ENCODE measurements around the gene CD93.

Gene CD93

DNA sequence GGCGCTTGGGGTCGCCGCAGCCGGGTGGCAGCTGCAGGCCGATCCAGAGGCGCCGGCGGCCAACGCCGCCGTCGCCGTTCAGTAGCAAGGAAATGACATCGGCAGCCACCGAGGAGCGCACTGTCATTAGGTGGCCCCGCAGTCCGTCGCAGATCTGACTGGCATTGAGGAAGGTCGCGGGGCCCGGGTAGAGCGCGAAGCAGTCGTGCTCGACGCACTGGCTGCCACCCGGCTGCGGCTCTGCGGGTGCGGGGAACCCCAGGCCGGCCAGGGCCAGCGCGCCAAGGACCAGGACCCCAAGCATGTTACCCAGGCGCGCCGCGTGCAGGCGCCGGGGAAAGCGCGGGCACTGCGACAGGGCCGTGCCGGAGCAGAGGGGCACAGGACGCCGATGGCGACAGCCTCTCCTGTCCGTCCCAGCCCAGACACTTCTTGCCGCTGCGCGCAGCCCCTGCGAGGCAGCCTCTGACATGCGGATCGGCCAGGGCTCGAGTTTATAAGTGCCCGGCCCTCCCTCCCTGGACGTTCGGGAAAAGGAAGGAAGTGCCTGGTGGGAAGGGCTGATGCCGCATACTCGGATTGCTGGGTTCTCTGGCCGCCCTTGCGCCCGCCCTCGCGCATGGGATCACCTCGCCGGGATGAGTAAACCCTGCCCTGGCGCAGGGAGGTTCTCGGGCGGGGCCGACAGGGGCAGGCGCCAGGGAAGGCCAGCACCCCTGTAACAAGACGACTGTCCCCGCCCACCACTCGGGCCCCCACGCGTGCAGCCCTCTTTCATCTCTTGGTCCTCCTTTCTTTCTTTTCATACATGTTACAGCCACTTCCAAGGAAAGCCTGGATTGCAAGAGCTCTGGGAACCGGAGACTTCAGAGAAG is 36.7 kb downstream of the CD93 start, which contains the start of gene THBD:
Gene THBD, minus strand, starts transcription at position 472 of the 875 bp plus-strand sequence. Its CDS starts 168 bp downstream, at position 304.
- Histone ChIP-seq H3K18ac (ENCODE audit: low read length) (no peak within 1 kb of the TSS), H3K4me2 (ENCODE audit: low read length) (peak within 1 kb of the TSS; percentile 45), H2BK15ac (replicated peaks; ENCODE audit: low read depth) (no peak within 1 kb of the TSS), H3K4me1 (ENCODE audit: control insufficient read depth, low read depth, low read length) (peaks cover 4% of the 10 kb centered on the region), H3K56ac (ENCODE audit: low read length) (peak within 1 kb of the TSS; percentile 77), H3K9ac (ENCODE audit: low read length) (peak within 1 kb of the TSS; percentile 53), H3K27me3 (ENCODE audit: insufficient read depth, low read length, poor library complexity) (peaks cover 10% of the 10 kb centered on the region), H4K5ac (ENCODE audit: low read length) (no peak within 1 kb of the TSS), H3K79me1 (ENCODE audit: low read length) (no peaks in the 10 kb centered on the region), H3K4ac (ENCODE audit: low read depth, low read length) (no peak within 1 kb of the TSS), H2AK5ac (ENCODE audit: low read length) (no peak within 1 kb of the TSS), H3K4me3 (ENCODE audit: low read length) (no peak within 1 kb of the TSS), H4K8ac (ENCODE audit: low read depth, low read length) (no peak within 1 kb of the TSS), H2BK120ac (ENCODE audit: low read depth, low read length) (no peak within 1 kb of the TSS), H3K79me2 (ENCODE audit: control insufficient read depth, insufficient read depth, low read length) (no peaks in the 10 kb centered on the region), H3K27ac (ENCODE audit: low read depth, low read length) (no peak within 1 kb of the TSS), H2BK5ac (ENCODE audit: low read length) (no peak within 1 kb of the TSS), H3K36me3 (ENCODE audit: control insufficient read depth, insufficient read depth, low read length) (no peaks in the 10 kb centered on the region), H3K23ac (ENCODE audit: low read length) (no peak within 1 kb of the TSS)
- WGBS (ENCODE audit: extremely low coverage, insufficient coverage, low lambda C conversion rate) = no CpG with 5 or more reads among the region's 79 CpGs
- peak; percentile 57 for DNase-seq

GRCh38 chr20:23048283-23049200 is 37.6 kb downstream of the CD93 start:
- no peak overlapping the region for H3K4ac ChIP-seq (ENCODE audit: low read depth, low read length)

GRCh38 chr20:23047738-23048214 is 38.3 kb downstream of the CD93 start:
- peak; percentile 43 for DNase-seq
- no peak overlapping the region for H3K4me2 ChIP-seq (ENCODE audit: low read length)
- no peak overlapping the region for H3K18ac ChIP-seq (ENCODE audit: low read length)
- H3K23ac ChIP-seq (ENCODE audit: low read length) = peak overlapping the region; percentile 33
- H3K27me3 ChIP-seq (ENCODE audit: insufficient read depth, low read length, poor library complexity) = peaks cover 10% of the 10 kb centered on the region
- no peak overlapping the region for H2BK15ac ChIP-seq (replicated peaks; ENCODE audit: low read depth)
- peak overlapping the region; percentile 64 for H3K56ac ChIP-seq (ENCODE audit: low read length)
- no peak overlapping the region for H2AK5ac ChIP-seq (ENCODE audit: low read length)
- WGBS (ENCODE audit: extremely low coverage, insufficient coverage, low lambda C conversion rate) = no CpG with 5 or more reads among the region's 47 CpGs
- no peak overlapping the region for H3K27ac ChIP-seq (ENCODE audit: low read depth, low read length)
- H2BK5ac ChIP-seq (ENCODE audit: low read length) = no peak overlapping the region
- H4K8ac ChIP-seq (ENCODE audit: low read depth, low read length) = no peak overlapping the region
- H2BK120ac ChIP-seq (ENCODE audit: low read depth, low read length) = no peak overlapping the region
- no peaks in the 10 kb centered on the region for H3K36me3 ChIP-seq (ENCODE audit: control insufficient read depth, insufficient read depth, low read length)
- no peak overlapping the region for H3K4ac ChIP-seq (ENCODE audit: low read depth, low read length)
- no peak overlapping the region for H4K5ac ChIP-seq (ENCODE audit: low read length)
- H3K79me1 ChIP-seq (ENCODE audit: low read length) = no peaks in the 10 kb centered on the region
- no peaks in the 10 kb centered on the region for H3K79me2 ChIP-seq (ENCODE audit: control insufficient read depth, insufficient read depth, low read length)
- no peak overlapping the region for H3K9ac ChIP-seq (ENCODE audit: low read length)
- H3K4me1 ChIP-seq (ENCODE audit: control insufficient read depth, low read depth, low read length) = peaks cover 13% of the 10 kb centered on the region
- no peak overlapping the region for H3K4me3 ChIP-seq (ENCODE audit: low read length)

More at GRCh38 chr20:23048283-23049200, 37.6 kb downstream of the CD93 start:
- Histone ChIP-seq H3K18ac (ENCODE audit: low read length) (no peak overlapping the region), H3K56ac (ENCODE audit: low read length) (peak overlapping the region; percentile 77), H3K4me3 (ENCODE audit: low read length) (no peak overlapping the region), H2BK5ac (ENCODE audit: low read length) (no peak overlapping the region), H3K79me2 (ENCODE audit: control insufficient read depth, insufficient read depth, low read length) (no peaks in the 10 kb centered on the region), H4K8ac (ENCODE audit: low read depth, low read length) (no peak overlapping the region), H3K23ac (ENCODE audit: low read length) (peak overlapping the region; percentile 33), H2BK15ac (replicated peaks; ENCODE audit: low read depth) (no peak overlapping the region), H3K9ac (ENCODE audit: low read length) (peak overlapping the region; percentile 40), H3K27ac (ENCODE audit: low read depth, low read length) (no peak overlapping the region), H3K4me2 (ENCODE audit: low read length) (peak overlapping the region; percentile 45), H2BK120ac (ENCODE audit: low read depth, low read length) (no peak overlapping the region), H3K4me1 (ENCODE audit: control insufficient read depth, low read depth, low read length) (peaks cover 6% of the 10 kb centered on the region), H2AK5ac (ENCODE audit: low read length) (no peak overlapping the region), H3K27me3 (ENCODE audit: insufficient read depth, low read length, poor library complexity) (peaks cover 10% of the 10 kb centered on the region), H3K36me3 (ENCODE audit: control insufficient read depth, insufficient read depth, low read length) (no peaks in the 10 kb centered on the region), H3K79me1 (ENCODE audit: low read length) (no peaks in the 10 kb centered on the region), H4K5ac (ENCODE audit: low read length) (no peak overlapping the region)
- peak; percentile 74 for DNase-seq
- WGBS (ENCODE audit: extremely low coverage, insufficient coverage, low lambda C conversion rate) = no CpG with 5 or more reads among the region's 92 CpGs

- no peak overlapping the region for H3K9ac ChIP-seq (ENCODE audit: low read length)
- H3K4ac ChIP-seq (ENCODE audit: low read depth, low read length) = no peak overlapping the region
- no peak overlapping the region for H3K4me3 ChIP-seq (ENCODE audit: low read length)
- no peaks in the 10 kb centered on the region for H3K36me3 ChIP-seq (ENCODE audit: control insufficient read depth, insufficient read depth, low read length)
- peaks cover 10% of the 10 kb centered on the region for H3K27me3 ChIP-seq (ENCODE audit: insufficient read depth, low read length, poor library complexity)
- H4K5ac ChIP-seq (ENCODE audit: low read length) = no peak overlapping the region
- H2BK120ac ChIP-seq (ENCODE audit: low read depth, low read length) = no peak overlapping the region
- no peak overlapping the region for H3K18ac ChIP-seq (ENCODE audit: low read length)
- no peak overlapping the region for H3K56ac ChIP-seq (ENCODE audit: low read length)
- no peak overlapping the region for H4K8ac ChIP-seq (ENCODE audit: low read depth, low read length)
- H2BK15ac ChIP-seq (replicated peaks; ENCODE audit: low read depth) = no peak overlapping the region
- H3K4me2 ChIP-seq (ENCODE audit: low read length) = no peak overlapping the region
- no peak overlapping the region for H3K23ac ChIP-seq (ENCODE audit: low read length)
- DNase-seq = no peak
- H3K4me1 ChIP-seq (ENCODE audit: control insufficient read depth, low read depth, low read length) = peaks cover 13% of the 10 kb centered on the region
- no CpG with 5 or more reads among the region's 13 CpGs for WGBS (ENCODE audit: extremely low coverage, insufficient coverage, low lambda C conversion rate)
- no peak overlapping the region for H3K27ac ChIP-seq (ENCODE audit: low read depth, low read length)
- no peak overlapping the region for H2BK5ac ChIP-seq (ENCODE audit: low read length)
- H3K79me2 ChIP-seq (ENCODE audit: control insufficient read depth, insufficient read depth, low read length) = no peaks in the 10 kb centered on the region
- H3K79me1 ChIP-seq (ENCODE audit: low read length) = no peaks in the 10 kb centered on the region
- H2AK5ac ChIP-seq (ENCODE audit: low read length) = no peak overlapping the region
These were observed 39.0 kb downstream of the CD93 start for GRCh38 chr20:23047001-23047737.

DNA sequence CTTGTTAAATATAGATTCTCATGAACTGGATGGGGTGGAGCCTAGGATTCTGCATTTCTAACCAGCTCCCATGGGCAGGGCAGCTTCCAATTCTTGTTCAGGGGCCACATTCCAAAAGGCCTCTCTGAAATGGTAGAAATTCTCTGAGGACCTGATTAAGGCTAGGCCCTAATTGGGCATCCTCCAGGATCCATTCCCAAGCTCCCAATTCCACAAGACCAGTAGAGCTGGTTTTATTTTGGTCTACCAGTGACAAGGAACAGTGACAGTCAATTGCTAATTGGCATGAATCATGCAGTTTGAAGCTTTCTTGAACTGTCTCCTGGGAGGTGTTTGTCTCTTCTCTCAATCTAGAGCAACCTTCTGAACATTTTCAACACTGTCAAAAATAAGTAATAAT is 39.7 kb downstream of the CD93 start:
- Histone ChIP-seq H3K18ac (ENCODE audit: low read length) (no peak overlapping the region), H3K36me3 (ENCODE audit: control insufficient read depth, insufficient read depth, low read length) (no peaks in the 10 kb centered on the region), H3K56ac (ENCODE audit: low read length) (no peak overlapping the region), H3K79me2 (ENCODE audit: control insufficient read depth, insufficient read depth, low read length) (no peaks in the 10 kb centered on the region), H3K4me3 (ENCODE audit: low read length) (no peak overlapping the region), H2BK5ac (ENCODE audit: low read length) (no peak overlapping the region), H3K79me1 (ENCODE audit: low read length) (no peaks in the 10 kb centered on the region), H4K8ac (ENCODE audit: low read depth, low read length) (no peak overlapping the region), H3K23ac (ENCODE audit: low read length) (no peak overlapping the region), H2BK120ac (ENCODE audit: low read depth, low read length) (no peak overlapping the region), H3K27me3 (ENCODE audit: insufficient read depth, low read length, poor library complexity) (peaks cover 10% of the 10 kb centered on the region), H3K4me2 (ENCODE audit: low read length) (no peak overlapping the region), H4K5ac (ENCODE audit: low read length) (no peak overlapping the region), H2BK15ac (replicated peaks; ENCODE audit: low read depth) (no peak overlapping the region), H2AK5ac (ENCODE audit: low read length) (no peak overlapping the region), H3K9ac (ENCODE audit: low read length) (no peak overlapping the region), H3K4me1 (ENCODE audit: control insufficient read depth, low read depth, low read length) (peaks cover 13% of the 10 kb centered on the region), H3K27ac (ENCODE audit: low read depth, low read length) (no peak overlapping the region), H3K4ac (ENCODE audit: low read depth, low read length) (no peak overlapping the region)
- no peak for DNase-seq
